IPS-18c (cell line): ENCODE data around the gene AFAP1.

Experiments used
- H3K4me3 ChIP-seq: 2 replicates; pipeline ENCODE4 v1.7.0; 2013; ENCODE audit warnings: low read depth, mild to moderate bottlenecking, low read length, moderate library complexity; ENCODE audit not compliant: insufficient read depth
- H3K9me3 ChIP-seq: one replicate; pipeline ENCODE4 v1.6.1; 2013; ENCODE audit warnings: mild to moderate bottlenecking, low read length, moderate library complexity; ENCODE audit not compliant: control insufficient read depth, insufficient read depth

The AFAP1 gene

DNA sequence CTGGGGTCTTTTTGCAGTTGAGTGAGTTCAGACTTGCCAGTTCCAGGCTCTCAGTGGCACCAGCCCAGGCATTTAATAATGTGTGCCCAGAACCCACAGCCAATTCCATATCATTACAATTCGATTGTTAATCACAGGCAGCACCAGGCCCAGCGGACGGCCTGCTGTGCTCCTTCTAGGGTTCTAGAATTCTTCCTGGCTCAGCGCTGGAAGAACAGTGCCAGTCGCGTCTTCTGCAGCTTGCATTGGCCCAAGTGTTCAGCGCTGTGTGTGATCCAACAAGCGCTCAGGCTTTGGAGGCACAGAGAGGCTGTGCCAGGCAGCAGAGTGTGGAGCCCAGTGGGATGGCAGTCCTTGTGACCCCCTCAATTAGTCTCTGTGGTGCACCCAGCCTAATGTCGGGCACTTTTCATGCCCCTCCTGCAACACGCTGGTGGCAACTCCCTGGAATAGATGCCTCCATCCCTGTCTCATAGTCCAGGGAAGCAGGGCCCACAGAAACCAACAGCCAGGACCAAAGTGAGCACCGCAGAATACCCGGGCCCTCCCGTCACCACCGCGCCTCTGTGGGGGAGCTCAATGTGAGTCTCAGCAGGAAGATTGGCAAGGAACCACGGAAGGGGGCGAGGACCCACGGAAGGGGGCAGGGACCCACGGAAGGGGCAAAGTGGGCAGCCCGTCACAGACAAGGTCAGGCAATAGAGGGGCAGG lies 193.2 kb downstream of the AFAP1 start:
- no peaks in the 10 kb centered on the region for H3K9me3 ChIP-seq
- no peak overlapping the region for H3K4me3 ChIP-seq

DNA sequence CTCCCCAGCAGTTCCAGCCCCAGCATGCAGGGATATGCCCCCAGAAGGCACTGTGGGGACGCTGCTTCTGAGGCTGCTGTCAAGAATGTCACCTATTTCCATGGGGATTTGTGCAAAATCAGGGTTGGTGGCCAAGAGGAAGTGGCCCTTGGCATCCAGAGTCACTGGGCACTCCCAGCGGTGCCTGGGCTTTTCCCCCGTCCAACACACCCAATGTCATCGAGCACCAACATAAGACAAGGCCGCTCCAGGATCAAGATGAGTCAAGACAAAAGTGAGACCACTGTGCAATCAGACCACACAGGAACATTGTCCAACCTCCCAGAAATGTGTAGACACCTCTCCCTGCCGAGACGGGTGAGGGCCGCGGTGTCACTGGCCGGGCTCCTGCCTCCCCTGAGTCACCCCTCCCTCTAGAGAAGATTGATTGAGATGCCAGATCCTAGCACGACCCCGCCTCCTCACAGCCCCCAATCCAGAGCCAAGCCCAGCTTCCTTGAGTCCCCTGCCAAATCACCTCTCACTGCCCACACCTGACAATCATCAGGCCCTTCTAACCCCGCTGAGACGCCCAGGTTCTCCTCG lies 194.3 kb downstream of the AFAP1 start:
- Histone ChIP-seq H3K4me3 (no peak overlapping the region), H3K9me3 (no peaks in the 10 kb centered on the region)

DNA sequence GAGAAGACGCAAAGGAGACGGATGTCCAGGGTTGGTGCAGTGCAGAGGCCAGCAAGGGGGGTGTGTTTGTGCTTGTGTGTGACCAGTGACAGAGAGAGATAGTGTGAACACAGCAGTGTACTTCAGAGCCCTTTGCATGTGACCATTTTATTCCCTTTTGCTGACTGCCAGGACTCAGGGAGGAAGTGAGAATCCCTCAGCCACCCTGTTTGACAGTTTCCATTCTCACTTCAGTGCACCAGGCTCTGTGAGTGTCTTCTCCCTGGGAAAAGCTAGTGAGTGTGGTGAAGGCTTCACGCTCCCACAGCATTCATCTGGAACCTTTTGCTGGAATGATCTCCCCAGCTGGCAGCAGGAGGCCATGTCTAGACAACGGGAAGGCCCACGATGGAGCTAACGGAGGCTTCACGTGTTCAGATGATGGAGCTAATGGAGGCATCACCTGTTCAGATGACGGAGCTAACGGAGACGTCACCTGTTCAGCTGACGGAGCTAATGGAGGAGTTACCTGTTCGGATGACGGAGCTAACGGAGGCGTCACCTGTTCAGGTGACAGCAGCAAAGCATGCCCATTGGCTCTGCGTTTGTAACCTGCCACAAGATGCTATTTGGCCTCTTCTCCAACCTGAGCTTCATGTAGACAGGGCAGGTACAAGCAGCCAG lies 195.4 kb downstream of the AFAP1 start:
- H3K9me3 ChIP-seq = no peaks in the 10 kb centered on the region

DNA sequence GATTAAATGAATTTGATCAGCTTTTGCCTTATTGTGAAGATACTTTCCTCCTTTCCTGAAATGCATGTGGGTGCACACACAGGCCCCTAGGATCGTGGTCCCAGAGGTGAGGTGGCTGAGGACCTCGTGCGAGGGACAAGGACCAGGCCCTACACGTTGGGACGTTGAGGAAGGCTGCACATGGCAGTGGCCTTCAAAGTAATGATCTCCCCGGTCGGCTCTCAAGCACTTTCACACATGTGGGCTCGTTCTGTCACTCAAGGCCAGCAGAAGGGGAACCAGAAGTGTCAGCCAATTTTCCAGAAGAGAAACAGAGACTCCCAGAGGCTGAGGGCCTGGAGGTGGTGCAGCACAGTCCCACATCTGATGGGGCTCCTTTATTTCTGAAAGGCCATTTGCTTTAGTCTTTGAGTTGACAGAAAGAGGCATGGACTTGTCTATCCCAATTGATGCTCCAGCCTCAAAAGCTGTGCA lies 196.8 kb downstream of the AFAP1 start:
- Histone ChIP-seq H3K4me3 (no peak overlapping the region), H3K9me3 (no peaks in the 10 kb centered on the region)

More for the DNA sequence above, 195.4 kb downstream of the AFAP1 start:
- H3K4me3 ChIP-seq = no peak overlapping the region

DNA sequence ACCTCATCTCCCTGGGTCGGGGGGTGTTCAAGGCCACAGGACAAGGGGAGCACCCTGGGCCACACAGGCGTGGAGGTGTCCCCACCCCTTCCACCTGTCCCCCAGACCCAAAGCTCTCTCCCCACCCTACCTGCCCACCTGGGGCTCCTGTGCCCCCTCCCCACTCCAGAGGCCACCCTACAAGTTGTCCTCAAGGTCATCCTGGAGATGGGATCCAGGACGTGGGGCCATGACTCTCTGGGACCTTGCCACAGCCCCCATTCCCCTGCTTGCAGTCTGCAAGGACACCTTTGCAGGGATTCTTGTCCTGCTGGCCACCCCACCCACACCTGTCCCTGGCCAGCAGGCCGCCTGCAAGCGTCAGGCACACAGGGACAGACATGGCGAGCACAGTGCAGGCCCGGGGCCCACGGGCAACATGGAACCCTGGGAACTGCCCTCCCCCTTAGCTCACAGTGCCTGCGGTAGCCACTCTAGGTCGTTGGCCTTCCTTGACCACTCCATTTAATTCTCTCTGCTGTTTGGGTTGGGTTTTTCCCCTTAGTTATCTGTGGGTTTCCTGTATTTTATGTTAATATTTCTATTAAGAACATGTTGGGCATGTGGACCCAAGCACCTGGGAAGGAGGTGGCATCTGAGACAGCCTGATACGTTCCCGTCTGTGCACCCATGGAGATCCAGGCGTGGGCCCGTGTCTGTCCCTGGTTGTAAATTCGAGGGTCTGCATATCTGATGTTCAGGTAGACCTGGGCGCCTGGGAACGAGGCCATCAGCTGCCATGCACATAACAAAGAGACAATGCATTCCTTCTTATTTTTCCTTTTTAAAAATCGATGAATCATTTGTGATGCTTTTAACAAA lies 197.5 kb downstream of the AFAP1 start:
- Histone ChIP-seq H3K9me3 (no peaks in the 10 kb centered on the region), H3K4me3 (no peak overlapping the region)

DNA sequence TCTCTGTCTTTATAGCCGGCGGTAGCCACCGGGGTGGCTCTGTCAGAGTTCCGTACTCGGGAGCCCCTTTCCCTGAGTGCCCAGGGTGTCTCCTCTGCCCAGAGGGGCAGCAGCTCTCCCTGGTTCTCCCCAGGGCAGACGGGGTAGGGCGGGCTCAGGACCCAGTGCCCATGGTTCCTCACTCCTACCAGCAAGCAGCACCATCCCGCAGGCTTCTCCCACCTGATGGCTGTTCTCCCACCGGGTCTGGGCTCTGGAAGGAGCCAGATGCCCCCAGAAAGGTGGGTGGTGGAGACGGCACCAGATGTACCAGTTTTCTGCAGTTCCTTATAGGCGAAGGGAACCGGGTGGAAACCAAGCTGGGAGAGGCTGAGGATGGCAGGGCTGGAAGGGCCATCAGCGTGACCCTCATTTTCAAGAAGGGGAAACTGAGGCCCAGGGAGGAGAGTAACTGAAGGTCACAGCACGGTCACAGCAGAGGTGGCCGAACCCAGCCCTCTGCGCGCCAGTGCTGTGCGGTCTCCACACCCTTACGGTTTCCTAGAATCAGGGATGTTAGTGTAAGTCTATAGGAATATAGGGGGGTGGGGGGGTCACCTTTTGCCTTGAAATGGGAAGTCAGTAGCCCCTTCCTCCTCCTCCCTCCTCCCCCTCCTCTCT lies 198.7 kb downstream of the AFAP1 start:
- no peaks in the 10 kb centered on the region for H3K9me3 ChIP-seq
- H3K4me3 ChIP-seq = no peak overlapping the region

DNA sequence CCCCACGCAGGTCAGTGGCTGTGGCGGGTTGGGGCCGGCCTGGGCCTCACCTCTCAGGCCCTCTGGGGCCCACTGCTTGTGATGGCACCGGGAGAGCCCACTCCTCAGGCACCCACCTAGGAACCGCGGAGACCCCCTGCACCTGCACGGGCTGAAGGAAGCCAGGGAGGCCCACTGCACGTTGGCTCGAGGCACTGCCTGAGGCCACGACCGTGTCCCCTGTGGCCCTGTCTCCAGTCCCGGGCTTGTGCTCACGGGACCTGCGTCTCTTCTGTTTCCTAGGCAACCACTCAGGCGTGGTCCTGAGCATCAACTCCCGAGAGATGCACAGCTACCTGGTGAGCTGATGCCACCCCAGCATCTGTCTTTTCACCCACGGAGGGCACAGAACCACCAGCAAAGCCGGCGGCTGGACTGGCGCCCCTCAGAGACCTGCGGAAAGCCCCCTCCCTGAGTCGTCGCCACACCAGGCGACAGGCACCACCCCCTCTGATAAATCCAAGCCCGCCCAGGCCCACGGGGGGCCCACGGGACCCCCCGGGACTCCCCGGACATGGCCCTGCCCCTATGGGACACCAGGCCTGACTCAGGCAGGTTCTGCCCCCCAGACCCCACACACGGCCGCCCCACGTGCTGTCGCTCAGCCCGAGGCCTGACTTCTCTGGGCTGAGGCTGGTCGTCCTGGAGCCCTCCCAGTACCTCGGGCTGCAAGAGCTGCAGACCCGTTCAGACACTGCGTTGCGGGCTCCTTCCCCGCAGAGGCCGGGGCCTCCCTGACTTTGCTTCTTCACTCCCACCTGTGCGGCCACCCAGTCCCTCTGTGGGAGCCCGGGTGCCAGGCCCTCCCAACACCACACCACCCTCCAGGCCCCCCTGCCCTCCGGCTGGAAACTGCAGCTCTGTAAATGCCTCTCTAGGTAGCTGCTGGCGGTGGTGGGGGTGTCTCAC lies 199.5 kb downstream of the AFAP1 start:
- H3K4me3 ChIP-seq = no peak overlapping the region

DNA sequence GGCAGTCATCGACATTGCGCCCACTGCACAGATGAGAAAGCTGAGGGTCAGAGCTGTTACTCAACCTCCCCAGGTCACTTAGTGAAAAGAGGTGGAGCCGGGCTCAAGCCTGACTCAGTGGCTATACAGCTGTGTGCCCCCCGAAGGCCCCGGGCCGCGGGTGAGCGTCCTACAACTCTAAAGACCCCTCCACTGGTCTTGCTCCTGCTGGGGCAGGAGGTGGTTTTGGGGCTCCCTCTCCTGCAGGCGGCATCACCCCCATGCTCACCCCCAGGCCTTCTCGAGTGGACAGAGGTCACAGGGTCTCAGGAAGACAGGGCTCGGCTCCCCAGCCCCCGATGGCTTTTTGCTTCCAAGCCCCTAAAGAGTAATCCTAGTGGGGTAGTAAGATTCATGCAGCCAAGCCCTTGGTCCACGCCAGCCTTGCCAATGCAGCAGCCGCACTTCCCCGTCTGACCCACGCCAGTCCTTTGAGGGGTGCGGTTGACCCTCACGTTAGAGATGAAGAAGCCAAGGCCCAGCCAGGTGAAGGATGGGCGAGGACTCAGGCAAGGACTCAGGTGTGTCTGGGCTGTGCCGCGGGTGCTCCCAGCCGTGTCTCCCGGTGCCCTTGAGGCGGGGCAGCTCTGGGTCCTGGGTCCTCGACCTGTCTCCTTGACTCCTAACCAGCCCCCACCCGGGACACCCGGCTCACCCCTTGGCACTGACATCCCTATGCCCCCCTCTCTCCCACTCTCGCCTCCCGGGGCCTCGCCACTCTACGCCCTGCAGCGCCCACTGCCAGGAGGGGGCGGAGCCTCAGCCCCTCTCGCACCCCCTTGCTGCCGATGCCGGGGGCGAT lies 200.4 kb downstream of the AFAP1 start:
- Histone ChIP-seq H3K9me3 (no peaks in the 10 kb centered on the region), H3K4me3 (no peak overlapping the region)

More for the DNA sequence above, 199.5 kb downstream of the AFAP1 start:
- no peaks in the 10 kb centered on the region for H3K9me3 ChIP-seq

DNA sequence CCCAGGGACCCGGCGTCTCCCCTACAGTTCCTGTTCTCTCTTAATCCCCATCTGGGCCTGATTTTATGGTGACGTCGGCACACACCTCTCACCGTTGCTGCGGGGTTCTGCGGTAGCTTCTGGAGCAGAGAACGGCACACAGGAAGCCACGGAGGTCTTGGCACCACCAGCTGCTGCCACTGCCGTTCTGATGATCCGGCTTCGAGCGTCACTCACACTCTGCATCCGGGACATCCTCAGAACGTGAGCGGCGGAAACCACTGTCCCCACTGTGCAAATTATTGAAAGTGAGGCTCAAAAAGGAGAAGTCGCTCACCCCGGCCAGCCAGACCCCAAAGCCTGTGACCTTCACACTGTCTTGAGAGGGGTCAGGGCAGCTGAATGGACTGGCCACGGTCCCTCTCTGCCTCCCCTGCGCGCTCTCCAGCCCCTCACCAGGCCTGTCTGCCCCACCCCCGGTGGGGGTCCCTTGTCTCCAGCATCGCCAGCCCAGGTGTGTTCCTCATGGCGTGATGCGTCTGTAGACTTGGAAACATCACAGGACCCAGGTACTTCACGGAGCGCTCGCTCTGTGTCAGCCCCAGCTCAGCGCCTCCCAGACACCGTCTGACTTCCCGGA lies 201.1 kb downstream of the AFAP1 start:
- no peak overlapping the region for H3K4me3 ChIP-seq
- no peaks in the 10 kb centered on the region for H3K9me3 ChIP-seq

DNA sequence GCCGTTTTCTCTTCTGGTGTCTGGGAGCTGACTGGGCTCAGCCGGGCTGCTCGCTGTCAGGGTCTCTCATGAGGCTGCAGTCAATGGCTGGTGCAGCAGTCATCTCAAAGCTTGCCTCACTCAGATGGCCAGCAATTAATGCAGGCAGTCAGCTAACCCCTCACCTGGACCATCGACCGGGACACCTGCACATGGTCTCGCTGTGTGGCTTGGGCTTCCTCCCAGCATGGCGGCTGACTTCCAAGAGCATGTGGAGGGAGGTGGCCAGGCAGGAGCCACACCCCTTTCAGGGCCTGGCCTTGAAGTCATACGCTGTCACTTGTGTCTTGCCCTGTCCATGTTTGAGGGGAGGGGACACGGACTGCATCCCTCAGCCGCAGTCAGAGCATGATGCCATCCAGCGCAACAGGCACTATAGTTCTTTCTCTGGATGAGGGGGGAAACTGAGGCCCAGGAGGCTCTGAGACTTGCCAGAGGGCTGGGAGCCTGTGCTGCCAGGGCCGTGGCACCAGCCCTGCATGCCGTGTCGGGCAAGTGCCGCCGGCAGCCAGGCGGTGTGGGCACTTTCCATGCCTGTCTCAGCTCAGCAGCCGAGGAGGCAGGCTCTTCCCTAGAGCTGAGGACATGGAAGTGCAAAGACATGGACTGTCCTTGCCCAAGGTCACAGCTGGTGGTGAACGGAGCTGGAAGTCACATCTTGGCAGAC lies 201.8 kb downstream of the AFAP1 start:
- H3K4me3 ChIP-seq = no peak overlapping the region
- H3K9me3 ChIP-seq = no peaks in the 10 kb centered on the region

DNA sequence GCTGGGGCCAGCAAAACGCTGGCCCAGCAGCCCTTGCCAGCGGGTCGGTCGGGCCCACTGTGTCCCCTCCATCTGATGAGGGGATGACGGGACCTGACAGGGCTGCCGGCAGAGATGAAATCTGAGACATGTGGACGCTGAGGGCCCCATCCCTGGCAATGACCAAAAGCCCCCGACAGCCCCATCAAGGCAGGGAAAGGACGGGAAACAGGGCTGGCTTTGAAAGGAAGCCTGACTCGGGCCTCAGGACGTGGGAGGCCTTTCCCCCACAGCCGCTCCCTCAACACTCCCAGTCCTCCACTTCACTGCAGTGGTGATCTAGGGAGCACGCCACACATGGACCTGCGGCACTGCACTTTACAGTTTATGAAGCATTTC lies 202.4 kb downstream of the AFAP1 start:
- H3K4me3 ChIP-seq = no peak overlapping the region
- no peaks in the 10 kb centered on the region for H3K9me3 ChIP-seq

DNA sequence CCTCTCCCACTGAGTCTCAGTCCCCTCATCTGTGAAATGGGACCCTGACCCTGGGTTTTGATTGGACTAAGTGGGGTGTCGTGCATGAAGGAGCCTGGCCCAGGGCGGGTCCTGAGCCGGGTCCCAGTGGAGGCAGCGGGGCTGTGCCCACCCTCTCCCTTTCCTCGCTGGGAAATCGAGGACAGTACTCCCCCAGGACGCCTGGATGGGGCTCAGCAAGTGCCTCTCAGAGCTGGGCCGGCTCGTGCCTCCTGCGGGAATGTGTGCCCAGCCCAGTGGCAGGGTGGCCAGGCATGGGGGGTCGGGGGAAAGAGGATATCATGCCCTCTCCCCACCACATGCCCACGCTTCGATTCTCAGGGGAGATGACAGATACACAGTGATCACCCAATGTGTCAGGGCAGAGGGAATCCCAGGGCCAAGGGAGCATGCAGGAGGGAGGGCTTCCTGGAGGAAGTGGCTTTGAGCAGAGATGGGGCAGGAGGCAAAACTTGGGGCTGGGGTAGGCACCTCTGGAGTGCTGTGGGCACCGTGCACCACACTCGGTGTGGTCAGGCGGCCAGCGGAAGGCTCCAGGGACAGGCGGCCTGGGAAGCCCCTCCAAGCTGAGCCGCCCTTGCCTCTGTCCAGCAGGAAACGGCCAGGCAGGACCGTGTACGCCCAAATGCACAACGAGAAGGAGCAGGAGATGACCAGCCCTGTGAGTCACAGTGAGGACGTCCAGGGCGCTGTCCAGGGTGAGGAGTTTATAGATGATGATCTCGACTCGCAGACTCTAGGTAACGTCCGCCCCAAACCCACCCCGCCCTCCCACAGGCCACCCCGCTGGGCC lies 203.0 kb downstream of the AFAP1 start:
- H3K9me3 ChIP-seq = no peaks in the 10 kb centered on the region
- no peak overlapping the region for H3K4me3 ChIP-seq

DNA sequence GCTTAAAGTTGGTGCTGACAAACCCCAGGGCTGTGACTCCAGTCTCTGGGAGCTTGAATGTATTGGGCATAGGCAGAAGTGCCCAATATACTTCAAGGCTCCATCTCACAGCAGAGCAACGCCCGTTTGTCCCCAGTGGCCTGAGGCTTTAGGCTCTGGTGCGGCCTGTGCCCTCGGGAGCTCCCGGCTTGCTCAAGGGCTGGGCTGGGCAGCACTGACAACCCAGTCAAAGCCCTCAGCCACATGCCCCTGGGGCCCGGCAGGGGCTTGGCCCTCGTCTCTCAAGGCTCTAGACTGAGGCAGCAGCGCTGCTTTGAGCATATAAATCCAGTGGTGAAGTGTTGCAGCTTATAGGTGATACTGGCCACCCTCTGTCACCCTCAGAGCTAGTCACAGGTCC lies 203.7 kb downstream of the AFAP1 start:
- H3K4me3 ChIP-seq = no peak overlapping the region
- no peaks in the 10 kb centered on the region for H3K9me3 ChIP-seq

DNA sequence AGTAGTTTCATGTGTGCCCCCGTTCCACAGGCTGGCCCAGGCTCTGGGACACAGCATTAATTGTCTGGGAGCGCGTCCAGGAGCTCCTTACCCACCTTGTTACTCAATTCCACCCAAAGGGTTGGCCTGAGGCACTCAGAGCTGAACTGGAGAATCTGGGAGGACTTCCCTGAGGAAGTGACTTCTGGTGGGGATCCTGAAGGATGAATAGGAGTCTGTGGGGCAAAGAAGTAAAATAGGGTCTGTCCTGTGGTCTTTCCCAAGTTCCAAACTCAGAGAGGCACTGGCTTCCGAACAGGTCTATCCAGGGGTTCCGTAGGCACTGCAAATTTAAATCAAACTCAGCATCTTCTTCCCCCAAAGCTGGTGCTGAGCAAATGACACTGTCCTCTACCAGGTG lies 204.3 kb downstream of the AFAP1 start:
- Histone ChIP-seq H3K9me3 (no peaks in the 10 kb centered on the region), H3K4me3 (no peak overlapping the region)
